Sigmoid colon (tissue), 4 donors: ENCODE results near the gene KLK4.

ENCODE experiments used
- EP300 ChIP-seq, 4 donors: sonication (generic); formaldehyde crosslinking; IDR thresholded peaks; one replicate each; pipeline ENCODE4 v1.6.1; 2017; ENCODE audit warnings: antibody characterized with exemption in 4 of 4
- POLR2A ChIP-seq, 2 donors: fragments of 450-650 bp; IDR thresholded peaks; one replicate each; pipeline ENCODE4 v1.6.1; 2016; ENCODE audit warnings: antibody characterized with exemption in 2 of 2, mild to moderate bottlenecking in 2 of 2, moderate library complexity in 2 of 2
- POLR2AphosphoS5 ChIP-seq, 4 donors: sonication (generic); formaldehyde crosslinking; IDR thresholded peaks; one replicate each; pipeline ENCODE4 v1.6.1; 2017; ENCODE audit warnings: antibody characterized with exemption in 4 of 4
- TF ChIP-seq, protein P1 (sequence below), 4 experiments: fragments of 450-650 bp in 3 of 4; fragments of 200-600 bp in 1 of 4; IDR thresholded peaks; one replicate each; pipeline ENCODE4 v1.5.1; 2016 to 2019; ENCODE audit warnings: antibody characterized with exemption in 4 of 4, mild to moderate bottlenecking in 3 of 4, moderate library complexity in 2 of 4

DNA sequence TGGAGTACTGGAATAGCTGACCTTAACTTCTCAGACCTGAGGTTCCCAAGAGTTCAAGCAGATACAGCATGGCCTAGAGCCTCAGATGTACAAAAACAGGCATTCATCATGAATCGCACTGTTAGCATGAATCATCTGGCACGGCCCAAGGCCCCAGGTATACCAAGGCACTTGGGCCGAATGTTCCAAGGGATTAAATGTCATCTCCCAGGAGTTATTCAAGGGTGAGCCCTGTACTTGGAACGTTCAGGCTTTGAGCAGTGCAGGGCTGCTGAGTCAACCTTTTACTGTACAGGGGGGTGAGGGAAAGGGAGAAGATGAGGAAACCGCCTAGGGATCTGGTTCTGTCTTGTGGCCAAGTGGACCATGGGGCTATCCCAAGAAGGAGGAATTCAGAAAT is 50.2 kb downstream of the KLK4 start:
- TF ChIP-seq, protein P1, sequence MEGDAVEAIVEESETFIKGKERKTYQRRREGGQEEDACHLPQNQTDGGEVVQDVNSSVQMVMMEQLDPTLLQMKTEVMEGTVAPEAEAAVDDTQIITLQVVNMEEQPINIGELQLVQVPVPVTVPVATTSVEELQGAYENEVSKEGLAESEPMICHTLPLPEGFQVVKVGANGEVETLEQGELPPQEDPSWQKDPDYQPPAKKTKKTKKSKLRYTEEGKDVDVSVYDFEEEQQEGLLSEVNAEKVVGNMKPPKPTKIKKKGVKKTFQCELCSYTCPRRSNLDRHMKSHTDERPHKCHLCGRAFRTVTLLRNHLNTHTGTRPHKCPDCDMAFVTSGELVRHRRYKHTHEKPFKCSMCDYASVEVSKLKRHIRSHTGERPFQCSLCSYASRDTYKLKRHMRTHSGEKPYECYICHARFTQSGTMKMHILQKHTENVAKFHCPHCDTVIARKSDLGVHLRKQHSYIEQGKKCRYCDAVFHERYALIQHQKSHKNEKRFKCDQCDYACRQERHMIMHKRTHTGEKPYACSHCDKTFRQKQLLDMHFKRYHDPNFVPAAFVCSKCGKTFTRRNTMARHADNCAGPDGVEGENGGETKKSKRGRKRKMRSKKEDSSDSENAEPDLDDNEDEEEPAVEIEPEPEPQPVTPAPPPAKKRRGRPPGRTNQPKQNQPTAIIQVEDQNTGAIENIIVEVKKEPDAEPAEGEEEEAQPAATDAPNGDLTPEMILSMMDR (IDR thresholded peaks at IDR 0.05): no peak
- TF ChIP-seq EP300 (IDR thresholded peaks at IDR 0.05) (no peak), POLR2A (IDR thresholded peaks at IDR 0.05) (no peak), POLR2AphosphoS5 (IDR thresholded peaks at IDR 0.05) (no peak)
